ENCODE measurements around the gene POU3F3.

The POU3F3 gene

DNA sequence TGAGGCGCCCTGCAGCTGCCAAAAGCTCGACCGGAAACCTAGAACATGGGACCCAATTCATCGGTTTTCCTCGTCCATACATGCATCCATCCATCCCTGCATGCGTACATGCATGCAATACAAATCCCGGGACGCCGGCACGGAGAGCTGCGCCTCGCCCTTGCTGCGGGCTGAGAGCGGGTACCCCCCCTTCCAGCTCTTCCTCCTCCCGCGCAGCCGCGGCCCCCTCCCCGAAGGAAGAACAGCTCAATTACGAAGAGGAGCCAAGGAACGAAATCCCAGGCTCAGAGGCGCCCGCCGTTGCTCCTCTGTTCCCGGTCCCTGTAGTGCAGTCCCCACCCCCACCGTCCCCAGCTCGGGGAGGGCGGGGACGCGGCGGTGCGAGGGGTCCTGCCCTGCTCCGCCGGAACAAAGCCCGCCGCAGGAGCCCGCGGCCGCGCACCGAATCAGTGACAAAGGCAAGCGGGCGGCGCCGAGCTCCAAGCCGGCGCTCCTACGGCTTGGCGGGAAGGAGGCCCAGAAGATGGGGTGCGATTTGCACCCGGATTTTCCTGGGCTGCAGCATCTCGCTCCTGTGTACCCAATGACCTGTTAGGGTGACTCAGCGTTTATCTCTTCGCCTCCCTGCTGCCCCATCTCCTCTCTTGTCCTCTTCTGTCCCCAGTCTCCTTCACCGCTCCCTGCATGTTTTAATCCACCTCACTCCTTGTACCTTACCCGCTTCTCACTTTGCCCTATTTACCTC, 8.9 kb upstream of the POU3F3 start:
- Histone ChIP-seq H3K4me3 (ENCODE audit: low read depth, low read length) (peak overlapping the region; percentile 22), H3K27me3 (replicated peaks) (peaks cover 77% of the 10 kb centered on the region), H3K27ac (no peak overlapping the region), H3K36me3 (replicated peaks) (no peaks in the 10 kb centered on the region)
- in situ Hi-C loops (cut with HindIII; ENCODE audit: low pct_ligation_motif_present, low sequenced_read_pairs) = no loop called here
- TF ChIP-seq, protein P1, sequence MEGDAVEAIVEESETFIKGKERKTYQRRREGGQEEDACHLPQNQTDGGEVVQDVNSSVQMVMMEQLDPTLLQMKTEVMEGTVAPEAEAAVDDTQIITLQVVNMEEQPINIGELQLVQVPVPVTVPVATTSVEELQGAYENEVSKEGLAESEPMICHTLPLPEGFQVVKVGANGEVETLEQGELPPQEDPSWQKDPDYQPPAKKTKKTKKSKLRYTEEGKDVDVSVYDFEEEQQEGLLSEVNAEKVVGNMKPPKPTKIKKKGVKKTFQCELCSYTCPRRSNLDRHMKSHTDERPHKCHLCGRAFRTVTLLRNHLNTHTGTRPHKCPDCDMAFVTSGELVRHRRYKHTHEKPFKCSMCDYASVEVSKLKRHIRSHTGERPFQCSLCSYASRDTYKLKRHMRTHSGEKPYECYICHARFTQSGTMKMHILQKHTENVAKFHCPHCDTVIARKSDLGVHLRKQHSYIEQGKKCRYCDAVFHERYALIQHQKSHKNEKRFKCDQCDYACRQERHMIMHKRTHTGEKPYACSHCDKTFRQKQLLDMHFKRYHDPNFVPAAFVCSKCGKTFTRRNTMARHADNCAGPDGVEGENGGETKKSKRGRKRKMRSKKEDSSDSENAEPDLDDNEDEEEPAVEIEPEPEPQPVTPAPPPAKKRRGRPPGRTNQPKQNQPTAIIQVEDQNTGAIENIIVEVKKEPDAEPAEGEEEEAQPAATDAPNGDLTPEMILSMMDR (IDR thresholded peaks at IDR 0.05; ENCODE audit: low read depth, low read length, missing control alignments) = no peak
- no peak for DNase-seq

DNA sequence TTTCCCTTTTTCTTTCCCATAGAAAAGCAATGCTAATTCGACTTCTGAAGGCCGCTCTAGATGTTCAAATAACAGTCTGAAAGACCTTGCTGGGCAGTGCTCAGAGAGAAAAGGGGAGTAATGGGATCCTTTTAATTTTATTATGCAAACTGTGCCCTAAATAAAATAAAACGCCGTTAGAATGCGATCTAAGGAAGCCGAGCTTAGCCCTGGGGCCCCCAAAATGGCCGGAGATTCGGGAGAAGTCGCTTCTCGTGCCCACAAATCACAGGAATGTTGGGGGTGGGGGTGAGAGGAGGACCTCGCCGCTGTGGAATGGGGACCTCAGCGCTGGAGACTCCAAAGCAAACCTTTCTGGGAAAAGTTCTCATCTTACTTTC, 8.4 kb upstream of the POU3F3 start:
- DNase-seq = no peak
- TF ChIP-seq, protein P1 (IDR thresholded peaks at IDR 0.05; ENCODE audit: low read depth, low read length, missing control alignments) = no peak
- Histone ChIP-seq H3K4me3 (ENCODE audit: low read depth, low read length) (no peak overlapping the region), H3K36me3 (replicated peaks) (no peaks in the 10 kb centered on the region), H3K27me3 (replicated peaks) (peaks cover 83% of the 10 kb centered on the region), H3K27ac (no peak overlapping the region)
- in situ Hi-C loops (cut with HindIII; ENCODE audit: low pct_ligation_motif_present, low sequenced_read_pairs) = no loop called here

DNA sequence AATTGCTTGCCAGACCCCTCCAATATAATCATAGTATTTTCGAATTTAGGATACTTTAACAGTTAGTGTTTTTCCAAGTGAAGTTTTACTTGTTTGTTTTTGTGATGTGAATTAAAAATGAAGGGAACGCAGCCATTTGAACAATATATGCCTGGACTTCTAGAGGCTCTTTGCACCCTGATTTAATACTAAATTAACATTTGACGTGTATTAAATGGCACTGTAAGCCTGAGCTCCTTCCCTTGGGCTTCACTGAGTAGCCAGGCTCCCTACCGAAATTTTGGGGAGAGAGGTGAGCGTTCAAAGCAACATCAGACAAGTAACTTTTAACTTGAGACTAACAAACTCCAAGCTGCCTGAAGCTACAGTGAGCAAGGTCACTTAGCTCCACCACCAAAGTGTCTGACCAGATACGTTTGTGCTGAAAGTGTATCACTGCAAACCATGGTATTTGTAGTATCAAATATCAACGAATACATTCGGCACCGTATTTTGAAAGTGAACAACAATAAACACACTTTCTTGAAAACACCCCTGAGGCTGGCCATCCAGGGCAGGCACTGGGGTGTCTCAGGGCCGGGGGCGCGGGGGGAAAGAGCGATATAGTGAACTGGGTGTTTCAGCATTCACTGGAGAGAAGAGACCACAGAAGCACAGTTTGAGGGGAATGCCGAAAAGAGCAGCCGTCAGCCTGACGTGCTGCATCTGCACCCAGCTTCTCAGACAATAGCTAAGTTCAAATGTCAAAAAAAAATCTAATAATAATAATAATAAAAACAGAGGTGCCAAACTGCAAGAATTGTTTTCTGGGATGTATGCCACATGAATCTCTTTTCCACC, 7.7 kb upstream of the POU3F3 start:
- no peak overlapping the region for H3K27ac ChIP-seq
- in situ Hi-C loops (cut with HindIII; ENCODE audit: low pct_ligation_motif_present, low sequenced_read_pairs) = no loop called here
- DNase-seq = no peak
- peaks cover 89% of the 10 kb centered on the region for H3K27me3 ChIP-seq (replicated peaks)
- no peaks in the 10 kb centered on the region for H3K36me3 ChIP-seq (replicated peaks)
- TF ChIP-seq, protein P1 (IDR thresholded peaks at IDR 0.05; ENCODE audit: low read depth, low read length, missing control alignments) = no peak
- no peak overlapping the region for H3K4me3 ChIP-seq (ENCODE audit: low read depth, low read length)

DNA sequence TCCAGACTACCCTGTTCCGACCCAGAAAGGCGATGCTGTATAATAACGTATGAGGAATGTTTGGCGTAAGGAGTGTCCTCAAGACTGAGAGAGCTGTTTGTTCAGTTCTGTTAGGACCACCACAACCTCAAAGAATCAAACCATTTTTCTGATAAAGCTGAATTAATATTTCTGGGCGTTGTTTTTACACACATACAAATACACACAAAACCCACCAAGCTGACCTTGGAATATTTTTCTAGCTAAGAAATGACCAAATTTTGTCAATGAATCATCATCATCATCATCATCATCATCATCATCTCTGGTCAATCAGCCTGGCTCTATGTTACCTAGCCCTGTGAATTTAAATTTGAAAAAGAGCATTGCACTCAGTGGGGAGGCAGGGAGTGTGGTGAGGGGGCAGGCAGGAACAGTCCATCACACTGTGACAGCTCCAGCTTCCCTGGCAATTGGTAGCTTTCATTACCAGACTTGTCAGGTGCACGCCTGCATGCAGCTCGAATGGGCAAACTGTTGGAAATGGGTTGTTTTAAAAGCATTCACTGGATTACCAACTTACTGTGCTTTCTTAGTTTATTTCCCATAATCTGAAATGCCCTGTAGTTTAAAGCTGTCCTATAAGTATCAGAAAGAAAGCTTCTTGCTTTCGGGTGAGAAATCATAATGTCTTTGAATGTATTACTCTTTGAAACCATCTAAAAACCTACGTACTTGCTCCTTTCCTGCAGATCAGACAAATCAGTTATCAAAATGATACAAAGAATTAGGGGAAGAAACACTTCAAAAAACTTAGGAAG, 6.9 kb upstream of the POU3F3 start:
- Histone ChIP-seq H3K4me3 (ENCODE audit: low read depth, low read length) (no peak overlapping the region), H3K27ac (no peak overlapping the region), H3K36me3 (replicated peaks) (no peaks in the 10 kb centered on the region), H3K27me3 (replicated peaks) (peaks cover 90% of the 10 kb centered on the region)
- TF ChIP-seq, protein P1 (IDR thresholded peaks at IDR 0.05; ENCODE audit: low read depth, low read length, missing control alignments) = no peak
- in situ Hi-C loops (cut with HindIII; ENCODE audit: low pct_ligation_motif_present, low sequenced_read_pairs) = no loop called here
- no peak for DNase-seq

DNA sequence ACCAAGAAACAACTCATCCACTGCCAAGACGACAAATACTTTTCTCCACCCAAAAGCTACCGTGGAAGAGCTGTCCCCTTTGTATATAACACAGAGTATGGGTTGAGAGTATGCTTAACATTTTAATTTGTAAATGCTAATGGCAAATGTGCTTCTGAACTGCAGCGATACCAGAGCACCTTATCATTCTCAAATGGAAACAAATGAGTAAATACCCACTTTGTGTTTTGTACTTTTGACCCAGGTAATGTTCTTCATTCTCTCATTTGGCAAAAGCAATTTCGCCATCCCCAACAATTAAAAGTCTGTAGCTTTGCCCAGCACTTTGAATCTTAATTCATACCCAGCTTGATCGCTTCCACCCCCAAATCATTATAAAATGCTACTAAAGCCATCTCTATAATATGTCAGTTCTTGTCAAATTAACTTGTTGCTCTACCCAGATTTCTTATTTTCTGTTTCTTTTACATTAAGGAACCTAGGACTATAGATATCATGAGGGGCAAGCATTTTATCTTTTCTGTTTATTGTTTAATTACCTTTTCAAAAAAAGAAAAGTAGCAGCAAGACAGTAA, 6.2 kb upstream of the POU3F3 start:
- Histone ChIP-seq H3K27ac (no peak overlapping the region), H3K27me3 (replicated peaks) (peaks cover 88% of the 10 kb centered on the region), H3K4me3 (ENCODE audit: low read depth, low read length) (no peak overlapping the region), H3K36me3 (replicated peaks) (no peaks in the 10 kb centered on the region)
- TF ChIP-seq, protein P1 (IDR thresholded peaks at IDR 0.05; ENCODE audit: low read depth, low read length, missing control alignments) = no peak
- no peak for DNase-seq
- in situ Hi-C loops (cut with HindIII; ENCODE audit: low pct_ligation_motif_present, low sequenced_read_pairs) = no loop called here
